Fibroblast of upper back skin (primary cell): ENCODE data around the gene NPAS3.

Experiments used
- DNase-seq: peaks from one replicate; pipeline ENCODE4 v3.0.0-alpha.2; 2013

The NPAS3 gene

GRCh38 chr14:33596211-33597080 is 657.8 kb downstream of the NPAS3 start:
- no peak for DNase-seq

GRCh38 chr14:33598582-33598981 is 659.9 kb downstream of the NPAS3 start:
- no peak for DNase-seq

- no peak for DNase-seq
Observed at GRCh38 chr14:33602396-33602795, 663.7 kb downstream of the NPAS3 start.

- DNase-seq = no peak
Observed at GRCh38 chr14:33606591-33606990, 667.9 kb downstream of the NPAS3 start.

GRCh38 chr14:33609582-33609981 is 670.9 kb downstream of the NPAS3 start:
- no peak for DNase-seq

- DNase-seq = no peak
Observed at GRCh38 chr14:33610121-33610520, 671.4 kb downstream of the NPAS3 start.

- DNase-seq = peak; percentile 22
Observed at GRCh38 chr14:33611405-33612196, 672.9 kb downstream of the NPAS3 start.

GRCh38 chr14:33612197-33612505 is 673.5 kb downstream of the NPAS3 start:
- no peak for DNase-seq

GRCh38 chr14:33617154-33617553 is 678.5 kb downstream of the NPAS3 start:
- peak; percentile 90 for DNase-seq

GRCh38 chr14:33618361-33619105 is 679.9 kb downstream of the NPAS3 start:
- DNase-seq = peak; percentile 12

- no peak for DNase-seq
Observed at GRCh38 chr14:33622496-33622895, 683.8 kb downstream of the NPAS3 start.

- peak; percentile 45 for DNase-seq
Observed at GRCh38 chr14:33629792-33630191, 691.1 kb downstream of the NPAS3 start.

GRCh38 chr14:33631021-33631420 is 692.3 kb downstream of the NPAS3 start:
- DNase-seq = peak; percentile 26

- DNase-seq = no peak
Observed at GRCh38 chr14:33631441-33631840, 692.8 kb downstream of the NPAS3 start.

GRCh38 chr14:33634631-33635030 is 696.0 kb downstream of the NPAS3 start:
- peak; percentile 41 for DNase-seq

- no peak for DNase-seq
Observed at GRCh38 chr14:33636716-33637115, 698.0 kb downstream of the NPAS3 start.

- DNase-seq = peak; percentile 21
Observed at GRCh38 chr14:33642080-33642479, 703.4 kb downstream of the NPAS3 start.

GRCh38 chr14:33642691-33643244 is 704.1 kb downstream of the NPAS3 start:
- DNase-seq = peak; percentile 75

- DNase-seq = no peak
Observed at GRCh38 chr14:33643426-33644181, 704.9 kb downstream of the NPAS3 start.

- peak; percentile 70 for DNase-seq
Observed at GRCh38 chr14:33646692-33647260, 708.1 kb downstream of the NPAS3 start.

- DNase-seq = peak; percentile 96
Observed at GRCh38 chr14:33647385-33647786, 708.7 kb downstream of the NPAS3 start.

GRCh38 chr14:33650430-33650829 is 711.8 kb downstream of the NPAS3 start:
- no peak for DNase-seq
